HEK293 (cell line): ENCODE data around the gene PAM.

Source experiments
- ZFP3 ChIP-seq: fragments of 450-650 bp; formaldehyde crosslinking; IDR thresholded peaks from 2 replicates; pipeline ENCODE4 v1.5.1; 2016; ENCODE audit warnings: low read depth, missing biosample characterization, missing genetic modification characterization
- ZNF175 ChIP-seq: fragments of 450-650 bp; formaldehyde crosslinking; IDR thresholded peaks from 2 replicates; pipeline ENCODE4 v1.5.1; 2016; ENCODE audit warnings: missing biosample characterization, missing genetic modification characterization
- ZNF768 ChIP-seq: fragments of 450-650 bp; formaldehyde crosslinking; IDR thresholded peaks from 2 replicates; pipeline ENCODE4 v1.5.1; 2018; ENCODE audit warnings: missing biosample characterization, mild to moderate bottlenecking, missing genetic modification characterization
- TF ChIP-seq, protein P1 (sequence below): fragments of 450-650 bp; formaldehyde crosslinking; IDR thresholded peaks from 2 replicates; pipeline ENCODE4 v1.5.1; 2016; ENCODE audit warnings: missing biosample characterization, missing genetic modification characterization
- TF ChIP-seq, protein P2 (sequence below): fragments of 450-650 bp; formaldehyde crosslinking; IDR thresholded peaks from 2 replicates; pipeline ENCODE4 v1.5.1; 2016; ENCODE audit warnings: missing biosample characterization, missing genetic modification characterization

DNA sequence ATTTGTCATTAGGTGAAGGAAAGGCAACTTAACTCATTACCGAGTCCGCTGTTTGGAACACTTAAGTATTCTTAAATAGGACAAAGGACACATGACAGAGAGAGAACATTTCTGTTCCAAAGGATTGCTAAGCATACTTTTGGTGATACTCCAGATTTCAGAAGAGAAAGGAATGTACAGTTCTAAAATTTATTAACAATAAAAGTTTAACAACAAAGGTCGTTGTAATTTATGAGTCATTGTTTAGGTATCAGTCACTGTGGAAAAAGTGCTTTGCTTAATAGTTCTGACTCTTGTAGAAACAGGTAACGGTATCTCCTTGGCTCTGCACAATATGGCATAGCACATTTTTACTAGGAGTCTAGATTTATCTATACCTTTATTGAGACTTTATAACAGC is 36.3 kb upstream of the PAM start:
- TF ChIP-seq, protein P1, sequence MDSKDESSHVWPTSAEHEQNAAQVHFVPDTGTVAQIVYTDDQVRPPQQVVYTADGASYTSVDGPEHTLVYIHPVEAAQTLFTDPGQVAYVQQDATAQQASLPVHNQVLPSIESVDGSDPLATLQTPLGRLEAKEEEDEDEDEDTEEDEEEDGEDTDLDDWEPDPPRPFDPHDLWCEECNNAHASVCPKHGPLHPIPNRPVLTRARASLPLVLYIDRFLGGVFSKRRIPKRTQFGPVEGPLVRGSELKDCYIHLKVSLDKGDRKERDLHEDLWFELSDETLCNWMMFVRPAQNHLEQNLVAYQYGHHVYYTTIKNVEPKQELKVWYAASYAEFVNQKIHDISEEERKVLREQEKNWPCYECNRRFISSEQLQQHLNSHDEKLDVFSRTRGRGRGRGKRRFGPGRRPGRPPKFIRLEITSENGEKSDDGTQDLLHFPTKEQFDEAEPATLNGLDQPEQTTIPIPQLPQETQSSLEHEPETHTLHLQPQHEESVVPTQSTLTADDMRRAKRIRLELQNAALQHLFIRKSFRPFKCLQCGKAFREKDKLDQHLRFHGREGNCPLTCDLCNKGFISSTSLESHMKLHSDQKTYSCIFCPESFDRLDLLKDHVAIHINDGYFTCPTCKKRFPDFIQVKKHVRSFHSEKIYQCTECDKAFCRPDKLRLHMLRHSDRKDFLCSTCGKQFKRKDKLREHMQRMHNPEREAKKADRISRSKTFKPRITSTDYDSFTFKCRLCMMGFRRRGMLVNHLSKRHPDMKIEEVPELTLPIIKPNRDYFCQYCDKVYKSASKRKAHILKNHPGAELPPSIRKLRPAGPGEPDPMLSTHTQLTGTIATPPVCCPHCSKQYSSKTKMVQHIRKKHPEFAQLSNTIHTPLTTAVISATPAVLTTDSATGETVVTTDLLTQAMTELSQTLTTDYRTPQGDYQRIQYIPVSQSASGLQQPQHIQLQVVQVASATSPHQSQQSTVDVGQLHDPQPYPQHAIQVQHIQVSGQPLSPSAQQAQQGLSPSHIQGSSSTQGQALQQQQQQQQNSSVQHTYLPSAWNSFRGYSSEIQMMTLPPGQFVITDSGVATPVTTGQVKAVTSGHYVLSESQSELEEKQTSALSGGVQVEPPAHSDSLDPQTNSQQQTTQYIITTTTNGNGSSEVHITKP (tag by site-specific recombination), result no peak
- no peak for TF ChIP-seq ZNF768 (tag by site-specific recombination)
- no peak for TF ChIP-seq ZNF175 (tag by site-specific recombination)
- no peak for TF ChIP-seq ZFP3 (tag by site-specific recombination)
- TF ChIP-seq, protein P2, sequence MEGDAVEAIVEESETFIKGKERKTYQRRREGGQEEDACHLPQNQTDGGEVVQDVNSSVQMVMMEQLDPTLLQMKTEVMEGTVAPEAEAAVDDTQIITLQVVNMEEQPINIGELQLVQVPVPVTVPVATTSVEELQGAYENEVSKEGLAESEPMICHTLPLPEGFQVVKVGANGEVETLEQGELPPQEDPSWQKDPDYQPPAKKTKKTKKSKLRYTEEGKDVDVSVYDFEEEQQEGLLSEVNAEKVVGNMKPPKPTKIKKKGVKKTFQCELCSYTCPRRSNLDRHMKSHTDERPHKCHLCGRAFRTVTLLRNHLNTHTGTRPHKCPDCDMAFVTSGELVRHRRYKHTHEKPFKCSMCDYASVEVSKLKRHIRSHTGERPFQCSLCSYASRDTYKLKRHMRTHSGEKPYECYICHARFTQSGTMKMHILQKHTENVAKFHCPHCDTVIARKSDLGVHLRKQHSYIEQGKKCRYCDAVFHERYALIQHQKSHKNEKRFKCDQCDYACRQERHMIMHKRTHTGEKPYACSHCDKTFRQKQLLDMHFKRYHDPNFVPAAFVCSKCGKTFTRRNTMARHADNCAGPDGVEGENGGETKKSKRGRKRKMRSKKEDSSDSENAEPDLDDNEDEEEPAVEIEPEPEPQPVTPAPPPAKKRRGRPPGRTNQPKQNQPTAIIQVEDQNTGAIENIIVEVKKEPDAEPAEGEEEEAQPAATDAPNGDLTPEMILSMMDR (tag by site-specific recombination), result no peak
